HG02943 (cell line): ENCODE data around the gene ZER1.
"Not testable (repeated sequence)": the region's sequence is repeated elsewhere in the genome, so short reads cannot be mapped to it uniquely, and the experiment has no call there.

Experiments
- ATAC-seq: cut with Tn5 transposase; IDR thresholded peaks from one replicate; pipeline ENCODE4 v1.9.1; 2021; ENCODE audit warnings: mild to moderate bottlenecking, low read depth, moderate library complexity; ENCODE audit not compliant: unreplicated experiment

ZER1 gene

GRCh38 chr9:128788445-128788844 is 16.7 kb upstream of the ZER1 start:
- ATAC-seq: no peak

GRCh38 chr9:128787659-128788058 is 15.9 kb upstream of the ZER1 start:
- ATAC-seq: no peak

DNA sequence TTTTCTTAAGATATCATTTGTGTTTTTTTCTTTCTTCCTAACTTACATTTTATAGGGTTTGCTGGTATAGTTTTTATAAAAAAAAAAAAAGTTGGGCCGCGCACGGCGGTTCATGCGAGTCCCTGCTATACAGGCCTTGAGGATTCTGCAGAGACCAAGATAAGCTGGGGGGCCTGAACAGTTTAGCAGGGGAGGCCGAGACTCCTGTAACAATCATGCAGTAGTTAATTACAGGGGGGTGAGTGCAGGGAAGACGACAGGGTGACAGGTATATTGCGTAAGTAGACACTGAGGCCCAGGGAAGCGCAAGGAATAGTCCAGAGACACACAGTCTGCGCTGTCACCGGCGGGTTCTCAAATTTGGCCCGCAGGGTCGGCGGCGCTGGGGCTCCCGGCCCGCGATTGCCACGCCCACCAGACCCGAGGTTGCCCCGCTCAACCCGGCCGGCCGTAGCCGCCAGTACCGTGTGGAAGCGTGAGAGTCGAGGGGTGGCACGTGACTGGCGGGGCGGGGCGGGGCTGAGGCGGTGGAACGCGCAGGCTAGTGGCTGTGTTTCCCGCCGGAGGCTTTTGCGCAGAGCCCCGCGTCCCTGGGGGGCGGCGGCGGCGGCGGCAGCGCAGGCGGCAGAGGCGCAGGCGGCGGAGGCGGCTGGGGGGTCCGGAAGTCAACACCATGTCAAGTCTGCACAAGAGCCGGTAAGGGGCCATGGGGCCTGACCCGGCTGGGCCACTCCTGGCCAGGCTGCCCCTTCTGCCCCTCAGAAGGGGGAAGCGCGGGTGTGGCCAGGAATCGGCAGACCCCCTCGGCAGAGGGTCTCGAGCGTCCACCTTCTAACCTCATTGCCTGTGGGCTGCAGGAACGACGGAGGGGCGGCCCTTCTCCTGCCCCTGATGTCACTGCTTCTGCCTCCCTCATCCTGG is 15.2 kb upstream of the ZER1 start, which contains the start of gene TBC1D13:
TBC1D13 (plus strand) TSS at position 573 of the 921 bp plus-strand sequence; CDS start at position 674, 101 bp downstream.
- ATAC-seq: peak; percentile 80

- no peak for ATAC-seq
These were observed 13.7 kb upstream of the ZER1 start for GRCh38 chr9:128785427-128785826.

DNA sequence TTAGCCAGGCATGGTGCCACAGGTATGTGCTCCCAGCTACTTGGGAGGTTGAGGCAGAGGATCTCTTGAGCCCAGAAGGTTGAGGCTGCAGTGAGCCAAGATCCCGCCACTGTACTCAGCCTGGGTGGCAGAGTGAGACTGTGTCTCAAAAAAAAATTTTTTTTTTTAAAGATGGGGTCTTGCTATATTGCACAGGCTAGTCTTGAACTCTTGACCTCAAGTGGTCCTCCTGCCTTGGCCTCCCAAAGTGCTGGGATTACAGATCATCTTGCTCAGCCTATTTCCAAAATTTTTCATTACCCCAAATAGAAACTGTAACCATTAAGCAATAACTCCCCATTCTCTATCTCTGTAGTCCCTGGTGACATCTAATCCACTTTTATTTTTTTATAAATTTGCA is 10.9 kb upstream of the ZER1 start:
- no peak for ATAC-seq

GRCh38 chr9:128781187-128782070 is 9.7 kb upstream of the ZER1 start:
- no peak for ATAC-seq

- not testable (repeated sequence) for ATAC-seq
These were observed 8.4 kb upstream of the ZER1 start for GRCh38 chr9:128780093-128780492.

- no peak for ATAC-seq
These were observed 3.1 kb upstream of the ZER1 start for GRCh38 chr9:128774804-128775203.

GRCh38 chr9:128773049-128773448 is 1.3 kb upstream of the ZER1 start:
- no peak for ATAC-seq

GRCh38 chr9:128771094-128771721 is 519 bp downstream of the ZER1 start:
- peak; percentile 9 for ATAC-seq

- ATAC-seq: no peak
These were observed 1.3 kb downstream of the ZER1 start for GRCh38 chr9:128770286-128771030.

GRCh38 chr9:128768606-128769005 is 3.1 kb downstream of the ZER1 start:
- no peak for ATAC-seq

DNA sequence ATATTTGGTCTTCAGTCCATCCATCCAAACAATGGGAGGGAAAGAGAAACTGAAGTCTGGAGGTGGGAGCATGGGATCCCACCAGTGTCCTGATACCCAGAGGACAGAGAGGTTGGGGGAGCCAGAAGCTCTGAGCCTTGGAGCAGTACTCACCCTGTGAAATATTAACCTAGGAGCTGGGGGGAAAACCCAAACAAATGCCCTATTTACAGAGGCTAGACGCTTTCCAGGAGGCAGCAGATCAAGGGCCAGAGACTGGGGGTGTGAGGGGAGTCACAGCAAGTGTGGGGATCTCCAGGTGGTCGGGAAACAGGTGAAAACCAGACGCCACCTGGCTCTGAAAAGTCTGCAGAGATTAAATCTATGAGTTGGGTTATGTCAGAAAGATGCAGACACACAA is 6.2 kb downstream of the ZER1 start:
- no peak for ATAC-seq

- ATAC-seq: no peak
These were observed 7.4 kb downstream of the ZER1 start for GRCh38 chr9:128764361-128764760.

DNA sequence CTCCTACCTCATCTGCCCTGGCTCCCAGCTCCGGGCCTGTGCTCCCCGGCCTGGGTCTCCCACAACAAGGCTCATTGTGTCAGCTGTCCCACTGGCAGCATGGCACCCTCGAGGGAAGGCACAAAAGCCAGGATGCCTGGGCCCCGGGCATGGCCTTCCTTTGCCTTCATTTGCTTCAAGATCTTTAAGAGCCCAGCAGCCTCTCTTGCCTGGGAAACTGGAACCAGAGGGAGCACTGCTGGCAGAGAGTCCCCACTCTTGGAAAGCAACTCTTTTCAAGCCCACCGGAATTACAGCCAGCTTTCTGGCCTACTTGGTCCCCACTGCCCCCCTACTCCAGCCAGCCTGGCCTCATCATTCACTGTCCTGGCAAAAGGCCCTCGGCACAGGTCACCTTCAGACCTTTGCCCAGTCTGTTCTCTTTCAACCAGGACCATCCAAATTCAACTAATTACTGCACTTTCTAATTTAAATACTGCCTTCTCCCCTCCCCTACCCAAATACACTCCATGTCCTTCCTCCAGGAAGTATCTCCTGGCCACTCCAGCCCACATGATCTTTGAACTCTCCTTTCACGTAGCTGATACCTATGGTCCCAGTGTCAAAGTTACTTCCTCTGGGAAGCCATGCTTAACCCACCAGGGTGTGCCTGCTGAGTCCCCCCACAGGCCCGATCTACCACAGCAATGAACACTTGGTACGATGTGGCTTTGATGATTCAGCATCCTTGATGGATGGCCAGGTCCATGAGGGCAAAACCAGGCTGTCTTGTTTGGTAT is 8.9 kb downstream of the ZER1 start:
- no peak for ATAC-seq

GRCh38 chr9:128757602-128758001 is 14.1 kb downstream of the ZER1 start:
- ATAC-seq: no peak

- ATAC-seq: no peak
These were observed 18.1 kb downstream of the ZER1 start for GRCh38 chr9:128753627-128754026.

GRCh38 chr9:128750926-128751595 is 20.7 kb downstream of the ZER1 start:
- no peak for ATAC-seq

DNA sequence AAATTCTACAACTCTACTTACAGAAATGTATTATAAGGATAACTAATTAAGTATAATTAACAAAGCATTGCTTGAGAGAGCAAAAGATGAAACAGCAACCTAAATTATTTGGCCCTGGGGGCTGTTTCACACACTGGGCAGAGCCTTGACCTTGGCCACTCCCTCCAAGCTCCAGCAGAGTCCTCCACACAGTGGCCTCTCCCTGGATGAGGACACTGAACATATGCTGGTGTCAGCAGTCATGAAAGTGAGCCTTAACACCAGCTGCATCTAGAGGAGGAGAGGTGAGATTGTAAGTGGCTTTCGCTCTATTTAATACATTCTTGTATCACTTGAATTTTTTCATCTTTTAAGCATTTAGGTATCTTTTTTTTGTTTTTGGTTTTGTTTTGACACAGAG is 24.5 kb downstream of the ZER1 start:
- no peak for ATAC-seq
